Smooth muscle cell (in vitro differentiated cells): ENCODE results near the gene DAZAP1. TPM values are rescaled to one million over a fixed set of nuclear protein-coding genes. Genes with fewer than 3 reads are reported as not detected.
A peak's percentile ranks its signal among the peaks of the same experiment; 100 is the strongest.

Experiments
- DNase-seq: peaks from one replicate; lab custom pipeline; 2025; ENCODE audit not compliant: unreplicated experiment; lab: John Stamatoyannopoulos, UW
- H2AFZ ChIP-seq: fragments of 200-600 bp; sonication (generic); 2 replicates; pipeline ENCODE4 v1.6.0; 2016; ENCODE audit warnings: antibody characterized with exemption, low read depth, mild to moderate bottlenecking
- H3F3A ChIP-seq: fragments of 200-600 bp; sonication (generic); 2 replicates; pipeline ENCODE4 v1.6.0; 2017; ENCODE audit warnings: antibody characterized with exemption, low read depth
- H3K27ac ChIP-seq: fragments of 200-600 bp; sonication (generic); 2 replicates; pipeline ENCODE4 v1.5.1; 2016; ENCODE audit warnings: low read depth, mild to moderate bottlenecking
- H3K27me3 ChIP-seq: fragments of 200-600 bp; sonication (generic); 2 replicates; pipeline ENCODE4 v1.6.1; 2016; ENCODE audit warnings: low read depth, mild to moderate bottlenecking
- H3K36me3 ChIP-seq: fragments of 200-600 bp; sonication (generic); 2 replicates; pipeline ENCODE4 v1.5.1; 2016; ENCODE audit warnings: low read depth
- H3K4me1 ChIP-seq: fragments of 200-600 bp; sonication (generic); 2 replicates; pipeline ENCODE4 v1.5.1; 2016; ENCODE audit warnings: low read depth
- H3K4me2 ChIP-seq: fragments of 200-600 bp; sonication (generic); 2 replicates; pipeline ENCODE4 v1.6.0; 2016; ENCODE audit warnings: mild to moderate bottlenecking
- H3K4me3 ChIP-seq: fragments of 200-600 bp; sonication (generic); 2 replicates; pipeline ENCODE4 v1.5.1; 2016; ENCODE audit warnings: mild to moderate bottlenecking
- H3K79me2 ChIP-seq: fragments of 200-600 bp; sonication (generic); 2 replicates; pipeline ENCODE4 v1.6.0; 2016; ENCODE audit warnings: low read depth, mild to moderate bottlenecking
- H3K9ac ChIP-seq: fragments of 200-600 bp; sonication (generic); 2 replicates; pipeline ENCODE4 v1.6.0; 2016; ENCODE audit warnings: low read depth
- H3K9me3 ChIP-seq: fragments of 200-600 bp; sonication (generic); replicated peaks from 2 replicates; pipeline ENCODE4 v1.5.1; 2016; ENCODE audit warnings: low read depth
- H4K20me1 ChIP-seq: fragments of 200-600 bp; sonication (generic); 2 replicates; pipeline ENCODE4 v1.6.0; 2016; ENCODE audit warnings: low read depth
- WGBS: methylation state at CpG from one replicate; pipeline ENCODE4 v1.1.7; 2016; ENCODE audit warnings: low lambda C conversion rate; 5-methylcytosine and 5-hydroxymethylcytosine counted together
- polyA plus RNA-seq: library from polyadenylated mRNA; unstranded; fragments of >200 nt; fragmentation: Nextera tagmentation; extraction: Ambion mirVana; gene quantifications from 2 replicates; pipeline ENCODE4 v1.2.1, GENCODE V29; 2016
- total RNA-seq: library from RNA; depleted of rRNA; stranded (reverse); fragments of >200 nt; gene quantifications from 2 replicates; pipeline ENCODE4 v1.2.3, GENCODE V29; 2014
- TF ChIP-seq, protein P1 (sequence below): fragments of 200-600 bp; sonication (generic); IDR thresholded peaks from 2 replicates; pipeline ENCODE4 v1.5.1; 2017; ENCODE audit warnings: borderline replicate concordance, mild to moderate bottlenecking, antibody characterized with exemption; ENCODE audit not compliant: insufficient read depth, poor library complexity, severe bottlenecking

DAZAP1 gene
- total and polyA plus RNA-seq, 2 experiments from 2014 or later = 35.5 to 41.7 TPM

DNA sequence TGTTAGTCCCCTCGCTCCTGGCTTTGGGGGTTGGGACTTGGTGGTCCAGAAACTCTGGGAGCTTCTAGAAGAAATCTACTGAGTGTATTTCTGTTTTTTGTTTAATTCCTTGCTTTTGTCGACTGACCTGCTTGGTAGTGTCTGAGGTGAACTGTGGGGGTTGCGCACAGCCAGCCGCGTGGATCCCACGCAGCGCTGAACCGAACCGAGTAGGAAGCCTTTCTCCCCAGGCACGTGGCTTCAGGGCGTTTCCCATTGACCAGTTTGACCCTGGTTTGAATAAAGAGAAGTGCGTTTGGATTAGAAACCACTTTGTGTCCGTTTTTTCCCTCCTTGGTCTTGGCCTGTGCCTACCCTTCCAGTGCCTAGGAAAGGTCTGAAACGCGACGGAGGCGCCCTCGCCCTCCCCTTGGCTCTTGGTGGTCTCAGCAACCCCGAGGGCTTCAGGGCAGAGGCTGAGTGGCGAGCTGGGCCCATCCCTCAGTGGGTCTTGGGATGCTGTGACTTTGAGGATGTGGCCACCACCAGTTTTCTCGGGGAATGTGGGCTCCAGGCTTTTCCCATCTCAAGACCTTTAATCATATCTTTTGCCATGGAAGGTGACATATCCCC, 28.1 kb downstream of the DAZAP1 start:
- Histone ChIP-seq H3K36me3 (no peaks in the 10 kb centered on the region), H3K9me3 (no peaks in the 10 kb centered on the region), H3K27me3 (no peaks in the 10 kb centered on the region), H3K27ac (peak overlapping the region; percentile 3), H3F3A (peaks cover 10% of the 10 kb centered on the region), H2AFZ (no peak overlapping the region), H4K20me1 (peaks cover 51% of the 10 kb centered on the region), H3K4me1 (peaks cover 9% of the 10 kb centered on the region), H3K4me2 (no peak overlapping the region), H3K79me2 (peaks cover 29% of the 10 kb centered on the region), H3K9ac (no peak overlapping the region), H3K4me3 (no peak overlapping the region)
- no peak for DNase-seq
- TF ChIP-seq, protein P1, sequence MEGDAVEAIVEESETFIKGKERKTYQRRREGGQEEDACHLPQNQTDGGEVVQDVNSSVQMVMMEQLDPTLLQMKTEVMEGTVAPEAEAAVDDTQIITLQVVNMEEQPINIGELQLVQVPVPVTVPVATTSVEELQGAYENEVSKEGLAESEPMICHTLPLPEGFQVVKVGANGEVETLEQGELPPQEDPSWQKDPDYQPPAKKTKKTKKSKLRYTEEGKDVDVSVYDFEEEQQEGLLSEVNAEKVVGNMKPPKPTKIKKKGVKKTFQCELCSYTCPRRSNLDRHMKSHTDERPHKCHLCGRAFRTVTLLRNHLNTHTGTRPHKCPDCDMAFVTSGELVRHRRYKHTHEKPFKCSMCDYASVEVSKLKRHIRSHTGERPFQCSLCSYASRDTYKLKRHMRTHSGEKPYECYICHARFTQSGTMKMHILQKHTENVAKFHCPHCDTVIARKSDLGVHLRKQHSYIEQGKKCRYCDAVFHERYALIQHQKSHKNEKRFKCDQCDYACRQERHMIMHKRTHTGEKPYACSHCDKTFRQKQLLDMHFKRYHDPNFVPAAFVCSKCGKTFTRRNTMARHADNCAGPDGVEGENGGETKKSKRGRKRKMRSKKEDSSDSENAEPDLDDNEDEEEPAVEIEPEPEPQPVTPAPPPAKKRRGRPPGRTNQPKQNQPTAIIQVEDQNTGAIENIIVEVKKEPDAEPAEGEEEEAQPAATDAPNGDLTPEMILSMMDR = no peak
- WGBS = 97% methylated on average over 21 of the region's 21 CpGs

DNA sequence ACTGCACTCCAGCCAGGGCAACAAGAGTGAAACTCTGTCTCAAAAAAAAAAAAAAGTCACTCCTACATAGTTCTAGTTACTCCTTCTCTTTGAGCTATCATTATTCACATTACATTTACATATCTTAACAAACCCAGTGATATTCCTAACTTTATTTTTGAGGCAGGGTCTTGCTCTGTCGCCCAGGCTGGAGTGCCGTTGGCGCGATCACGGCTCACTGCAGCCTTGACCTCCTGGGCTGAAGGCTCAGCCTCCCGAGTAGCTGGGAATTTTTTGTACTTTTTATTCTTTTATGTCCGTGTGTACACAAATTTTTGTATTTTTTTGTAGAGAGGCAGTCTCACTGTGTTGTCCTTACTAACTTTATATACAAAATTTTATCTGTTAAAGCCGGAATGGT, 30.2 kb downstream of the DAZAP1 start:
- Histone ChIP-seq H4K20me1 (peaks cover 59% of the 10 kb centered on the region), H3K79me2 (peaks cover 37% of the 10 kb centered on the region), H3K27me3 (no peaks in the 10 kb centered on the region), H2AFZ (no peak overlapping the region), H3K36me3 (no peaks in the 10 kb centered on the region), H3K4me3 (peak overlapping the region; percentile 72), H3F3A (peaks cover 22% of the 10 kb centered on the region), H3K9ac (no peak overlapping the region), H3K27ac (peak overlapping the region; percentile 46), H3K4me1 (peaks cover 9% of the 10 kb centered on the region), H3K4me2 (peak overlapping the region; percentile 54), H3K9me3 (no peaks in the 10 kb centered on the region)
- no peak for DNase-seq
- TF ChIP-seq, protein P1 = no peak
- 83% methylated on average over 8 of the region's 8 CpGs for WGBS

DNA sequence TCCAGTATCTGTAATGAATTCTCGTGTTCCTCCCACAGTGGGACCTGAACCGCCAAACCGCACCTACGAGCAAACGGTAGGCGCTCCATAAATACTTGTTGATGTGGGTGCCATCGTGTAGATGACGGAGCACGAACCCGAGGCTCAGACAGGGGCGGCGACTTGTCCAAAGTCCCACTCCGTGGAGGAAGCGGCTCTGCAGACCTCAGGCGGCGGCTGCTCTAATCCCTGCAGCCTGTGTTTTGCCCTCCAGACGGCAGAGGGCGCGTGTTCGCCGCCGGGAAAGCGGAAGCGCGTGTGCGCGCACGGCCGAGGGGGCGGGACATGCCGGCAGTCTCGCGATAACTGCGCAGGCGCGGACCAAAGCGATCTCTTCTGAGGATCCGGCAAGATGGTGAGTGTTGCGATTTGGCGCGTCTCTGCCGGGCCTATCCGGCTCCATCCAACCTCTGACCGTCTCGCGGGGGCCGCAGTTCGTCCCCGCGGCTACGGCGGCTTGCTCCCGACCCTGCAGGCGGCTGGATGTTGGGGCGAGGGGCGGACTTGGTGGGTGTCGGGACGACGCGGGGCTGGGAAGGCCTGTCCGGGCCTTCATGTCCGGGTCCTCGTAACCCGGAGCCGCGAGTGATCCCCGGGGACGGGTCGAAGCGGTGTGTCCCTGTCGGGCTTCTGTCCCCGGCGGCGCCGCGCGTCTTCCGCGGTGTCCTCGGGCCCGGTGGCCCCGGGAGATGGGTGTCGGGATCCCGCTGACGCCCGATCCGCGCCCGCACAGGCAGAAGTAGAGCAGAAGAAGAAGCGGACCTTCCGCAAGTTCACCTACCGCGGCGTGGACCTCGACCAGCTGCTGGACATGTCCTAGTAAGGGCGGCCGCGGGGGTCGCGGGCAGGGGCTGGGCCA, 30.9 kb downstream of the DAZAP1 start, which contains the start of gene RPS15:
TSS of gene RPS15 (plus strand) at position 362 of the 898 bp plus-strand sequence. CDS start at position 392, 30 bp downstream.
- Histone ChIP-seq H3K36me3 (no peaks in the 10 kb centered on the region), H3K9me3 (no peaks in the 10 kb centered on the region), H2AFZ (peak within 1 kb of the TSS; percentile 23), H3F3A (peaks cover 27% of the 10 kb centered on the region), H3K27ac (peak within 1 kb of the TSS; percentile 80), H3K4me3 (peak within 1 kb of the TSS; percentile 72), H3K79me2 (peaks cover 37% of the 10 kb centered on the region), H3K27me3 (no peaks in the 10 kb centered on the region), H3K9ac (peak within 1 kb of the TSS; percentile 95), H3K4me2 (peak within 1 kb of the TSS; percentile 97), H3K4me1 (peaks cover 9% of the 10 kb centered on the region), H4K20me1 (peaks cover 65% of the 10 kb centered on the region)
- TF ChIP-seq, protein P1 = peak; percentile 84
- peak; percentile 83 for DNase-seq
- WGBS = 1% methylated on average over 89 of the region's 100 CpGs
